HCT116 (cell line): ENCODE results near the gene SLC16A5. TPM values are rescaled to one million over a fixed set of nuclear protein-coding genes. Genes with fewer than 3 reads are reported as not detected.
A peak's percentile ranks its signal among the peaks of the same experiment; 100 is the strongest.

Source experiments
- ATAC-seq: fragments of 200-7000 bp; cut with Tn5 transposase; 2 replicates; pipeline ENCODE4 v1.9.1; 2020; ENCODE audit warnings: mild to moderate bottlenecking, moderate library complexity
- BruUV-seq: library from RNA; stranded (reverse); fragments of 400-500 nt; replicated peaks from 2 replicates; lab custom pipeline; 2021; lab: Mats Ljungman, UMichigan
- CTCF ChIA-PET: fragments of 300-600 bp; sonication (Branson Sonifier 250); formaldehyde crosslinking; loops from one replicate; lab custom pipeline; 2021; ENCODE audit warnings: antibody characterized with exemption; lab: Charles Lee
- POLR2A ChIA-PET: fragments of 300-600, 350-600 bp; sonication (Branson Sonifier 250); formaldehyde crosslinking; loops from one replicate; lab custom pipeline; 2021; ENCODE audit warnings: antibody characterized with exemption; lab: Charles Lee
- RAD21 ChIA-PET, 2 experiments: fragments of 300-600 bp; sonication (Branson Sonifier 250); formaldehyde crosslinking; loops; one replicate each; lab custom pipeline; 2023; ENCODE audit warnings: low total read pairs in 2 of 2; ENCODE audit not compliant: uncharacterized antibody in 2 of 2, unreplicated experiment in 2 of 2, low non-redundant PET in 1 of 2; lab: Charles Lee
- DNase-seq: peaks from one replicate; pipeline ENCODE4 v3.0.0-alpha.2; 2010; ENCODE audit warnings: low read depth, low spot score
- H2AFZ ChIP-seq: fragments of 200-600 bp; shearing (Covaris generic), sonication (generic); 2 replicates; pipeline ENCODE4 v1.6.1; 2017; ENCODE audit warnings: low read depth, mixed run types, mixed read lengths, antibody characterized with exemption, low read length; ENCODE audit not compliant: poor library complexity, severe bottlenecking
- H3K27ac ChIP-seq: 2 replicates; pipeline ENCODE4 v1.5.1; 2012; ENCODE audit warnings: low read depth, low read length
- H3K27me3 ChIP-seq: fragments of 200-600 bp; sonication (generic); 2 replicates; pipeline ENCODE4 v1.6.1; 2016; ENCODE audit warnings: mixed run types, low read length, mixed read lengths; ENCODE audit not compliant: insufficient read depth
- H3K36me3 ChIP-seq, 2 experiments: fragments of 200-500 bp in 1 of 2; fragments of 200-600 bp in 1 of 2; sonication (Bioruptor generic) in 1 of 2; sonication (generic) in 1 of 2; 2 replicates each; pipeline versions ENCODE4 v1.5.1 to v1.6.1; 2014 to 2016; ENCODE audit warnings: low read length in 2 of 2, inconsistent platforms in 1 of 2, mixed read lengths in 1 of 2, mixed run types in 1 of 2; ENCODE audit not compliant: insufficient read depth in 2 of 2, control insufficient read depth in 1 of 2
- H3K4me1 ChIP-seq, 2 experiments: fragments of 200-600 bp in 1 of 2; sonication (generic) in 1 of 2; 2 replicates each; pipeline versions ENCODE4 v1.5.1 to v1.6.1; 2012 to 2017; ENCODE audit warnings: low read length in 2 of 2, inconsistent platforms in 1 of 2, mild to moderate bottlenecking in 1 of 2, mixed read lengths in 1 of 2, mixed run types in 1 of 2, moderate library complexity in 1 of 2; ENCODE audit not compliant: insufficient read depth in 2 of 2, control insufficient read depth in 1 of 2
- H3K4me2 ChIP-seq: fragments of 200-600 bp; sonication (generic); 2 replicates; pipeline ENCODE4 v1.6.1; 2017; ENCODE audit warnings: mixed run types, low read length, mixed read lengths
- H3K4me3 ChIP-seq, 2 experiments: fragments of 200-600 bp in 1 of 2; sonication (generic) in 1 of 2; replicated peaks in 1 of 2; 2 replicates each; pipeline ENCODE4 v1.5.1; 2011 to 2016; ENCODE audit warnings: low read length in 2 of 2, control low read depth in 1 of 2, low read depth in 1 of 2, mild to moderate bottlenecking in 1 of 2, mixed read lengths in 1 of 2, mixed run types in 1 of 2
- H3K79me2 ChIP-seq: fragments of 200-600 bp; sonication (generic); 2 replicates; pipeline ENCODE4 v1.6.1; 2017; ENCODE audit warnings: mild to moderate bottlenecking, mixed run types, low read length, moderate library complexity, mixed read lengths; ENCODE audit not compliant: insufficient read depth
- H3K9ac ChIP-seq: fragments of 200-600 bp; sonication (generic); 2 replicates; pipeline ENCODE4 v1.6.1; 2016; ENCODE audit warnings: low read length, mixed read lengths
- H3K9me2 ChIP-seq: fragments of 200-600 bp; sonication (generic), shearing (Covaris generic); 2 replicates; pipeline ENCODE4 v1.6.1; 2017; ENCODE audit warnings: mixed run types, mild to moderate bottlenecking, moderate library complexity; ENCODE audit not compliant: insufficient read depth
- H3K9me3 ChIP-seq, 2 experiments: fragments of 200-500 bp in 1 of 2; fragments of 200-600 bp in 1 of 2; sonication (Bioruptor generic) in 1 of 2; sonication (generic) in 1 of 2; 2 replicates each; pipeline ENCODE4 v1.6.1; 2014 to 2017; ENCODE audit warnings: low read length in 2 of 2, mixed read lengths in 2 of 2, inconsistent platforms in 1 of 2, low read depth in 1 of 2, mild to moderate bottlenecking in 1 of 2, mixed run types in 1 of 2, moderate library complexity in 1 of 2; ENCODE audit not compliant: control insufficient read depth in 1 of 2, insufficient read depth in 1 of 2
- H4K20me1 ChIP-seq: fragments of 200-600 bp; sonication (generic), shearing (Covaris generic); 2 replicates; pipeline ENCODE4 v1.6.1; 2017; ENCODE audit warnings: mixed run types, mild to moderate bottlenecking, moderate library complexity; ENCODE audit not compliant: insufficient read depth
- ATF3 ChIP-seq: IDR thresholded peaks from 2 replicates; pipeline ENCODE4 v1.6.1; 2012
- CBX3 ChIP-seq: IDR thresholded peaks from 2 replicates; pipeline ENCODE4 v1.6.1; 2012; ENCODE audit warnings: low read depth
- EGR1 ChIP-seq: IDR thresholded peaks from 2 replicates; pipeline ENCODE4 v1.6.1; 2012; ENCODE audit warnings: low read depth
- EZH2 ChIP-seq: fragments of 200-600 bp; sonication (generic); IDR thresholded peaks from 2 replicates; pipeline ENCODE4 v1.6.1; 2017; ENCODE audit warnings: antibody characterized with exemption, mixed run types
- FOSL1 ChIP-seq: IDR thresholded peaks from 2 replicates; pipeline ENCODE4 v1.6.1; 2012; ENCODE audit warnings: low read depth
- JUND ChIP-seq: IDR thresholded peaks from 2 replicates; pipeline ENCODE4 v1.6.1; 2012
- POLR2A ChIP-seq: IDR thresholded peaks from 2 replicates; pipeline ENCODE4 v1.7.0; 2011; ENCODE audit warnings: borderline replicate concordance; ENCODE audit not compliant: insufficient read depth, insufficient read length; ENCODE audit errors: extremely low read depth
- POLR2AphosphoS5 ChIP-seq: IDR thresholded peaks from 2 replicates; pipeline ENCODE4 v1.6.1; 2011; ENCODE audit warnings: mild to moderate bottlenecking, low read depth, low read length, moderate library complexity
- REST ChIP-seq: IDR thresholded peaks from 2 replicates; pipeline ENCODE4 v1.6.1; 2012; ENCODE audit warnings: low read depth
- SIN3A ChIP-seq: IDR thresholded peaks from 2 replicates; pipeline ENCODE4 v1.6.1; 2012; ENCODE audit warnings: low read depth
- SP1 ChIP-seq: IDR thresholded peaks from 2 replicates; pipeline ENCODE4 v1.6.1; 2012; ENCODE audit warnings: low read depth
- SRF ChIP-seq: IDR thresholded peaks from 2 replicates; pipeline ENCODE4 v1.6.1; 2012; ENCODE audit warnings: low read depth
- TCF7L2 ChIP-seq: IDR thresholded peaks from 2 replicates; pipeline ENCODE4 v1.7.0; 2011; ENCODE audit warnings: borderline replicate concordance, inconsistent platforms; ENCODE audit not compliant: insufficient read depth, insufficient read length; ENCODE audit errors: extremely low read depth
- YY1 ChIP-seq: IDR thresholded peaks from 2 replicates; pipeline ENCODE4 v1.6.1; 2011; ENCODE audit warnings: low read length, low read depth, moderate library complexity, mild to moderate bottlenecking; ENCODE audit not compliant: insufficient replicate concordance; ENCODE audit errors: extremely low read depth
- ZFX ChIP-seq: fragments of 450-650 bp; IDR thresholded peaks from 2 replicates; pipeline ENCODE4 v1.6.1; 2017
- intact Hi-C: fragments of 100-400 bp; cut with micrococcal nuclease; formaldehyde crosslinking; loops from 2 replicates; pipeline ENCODE4 v1.10.0; 2022
- total RNA-seq: library from RNA; stranded (reverse); gene quantifications from one replicate; pipeline ENCODE4 v1.2.1, GENCODE V29; 2021; ENCODE audit not compliant: unreplicated experiment
- TF ChIP-seq, protein P1 (sequence below): IDR thresholded peaks from 2 replicates; pipeline ENCODE4 v1.6.1; 2012

Gene SLC16A5
- total RNA-seq, 1 experiment from 2014 or later, result 79.3 TPM

DNA sequence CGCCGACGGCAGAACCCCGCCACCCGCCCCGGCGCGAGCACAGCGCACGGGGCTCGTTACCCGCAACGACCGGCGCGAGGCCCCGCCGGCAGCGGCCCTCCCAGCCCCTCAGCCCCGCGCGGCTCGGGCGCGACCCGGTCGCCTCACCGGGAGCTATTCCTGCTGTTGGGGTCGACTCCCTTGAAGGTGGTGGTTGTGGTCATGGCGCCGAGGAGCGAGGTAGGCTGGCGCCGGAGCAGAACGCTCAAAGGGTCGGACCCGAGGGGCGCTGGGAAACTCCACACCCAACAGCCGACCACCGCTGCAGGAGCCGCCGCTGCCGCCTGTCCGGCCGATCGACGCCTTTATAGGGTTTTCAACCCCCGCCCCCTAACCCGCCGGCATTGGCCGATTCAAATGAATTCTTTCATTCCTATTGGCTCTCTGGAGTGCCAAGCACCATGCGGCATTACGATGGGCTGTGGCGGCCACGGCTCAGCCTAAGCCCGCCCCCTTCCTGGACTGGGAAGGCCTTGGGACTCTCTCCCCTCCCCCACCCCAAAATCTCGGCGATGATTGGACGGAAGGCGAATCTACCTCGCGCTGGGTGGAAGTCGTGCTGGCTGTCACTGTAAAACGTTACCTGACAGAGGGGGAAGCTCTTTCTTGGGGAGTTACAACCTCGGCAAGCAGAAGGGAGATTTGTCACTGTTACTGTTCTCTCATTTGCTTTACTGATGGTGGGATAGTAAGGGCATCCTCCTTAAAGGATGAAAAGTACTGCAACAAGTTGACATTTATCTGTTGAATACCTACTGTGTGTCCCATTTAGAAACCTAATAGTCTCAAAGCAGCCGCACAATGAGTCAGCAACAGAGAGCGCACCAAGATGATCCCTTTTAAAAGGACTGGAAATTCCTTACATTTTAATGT, 66.7 kb downstream of the SLC16A5 start, which contains the start of gene JPT1:
Gene JPT1, minus strand, starts transcription at position 318 of the 912 bp plus-strand sequence. Its CDS starts 115 bp downstream, at position 203.
- Histone ChIP-seq H3K9me3 (no peaks in the 10 kb centered on the region), H3K36me3 (peaks cover 5 to 9% of the 10 kb centered on the region in 2 experiments; a peak in 2 of 4 replicates), H4K20me1 (peaks cover 20% of the 10 kb centered on the region; the same call in 1 of the 2 replicates), H3K27me3 (no peaks in the 10 kb centered on the region), H3K4me1 (peaks cover 61 to 64% of the 10 kb centered on the region in 2 experiments), H2AFZ (no peak within 1 kb of the TSS), H3K4me2 (peak within 1 kb of the TSS; percentile 90), H3K4me3 (peak within 1 kb of the TSS; percentile 88 to 96), H3K27ac (peak within 1 kb of the TSS; percentile 94), H3K79me2 (peaks cover 49% of the 10 kb centered on the region), H3K9ac (peak within 1 kb of the TSS; percentile 92), H3K9me2 (no peaks in the 10 kb centered on the region)
- intact Hi-C loops, result no loop called here
- ChIA-PET RAD21 (no interaction called here), CTCF (interaction anchor here (0.5 to 2.6 kb wide), 4 partner anchors 18 to 86 kb away, joined by 4 to 10 read pairs (median 6); no protein-coding TSS in a partner anchor), POLR2A (interaction anchor here (0.6 to 3.0 kb wide), 25 partner anchors 9 to 1882 kb away, joined by 3 to 23 read pairs (median 5); partner anchors contain the start of genes FDXR, NT5C, NUP85 and TMEM94)
- no TSS peak for BruUV-seq
- no peak for TF ChIP-seq EZH2
- TF ChIP-seq FOSL1, result 0 out of 2 replicates have a peak, but pooled peaks have one; percentile 53
- TF ChIP-seq CBX3, result no peak
- peak; percentile 53 for TF ChIP-seq YY1
- TF ChIP-seq TCF7L2, result no peak
- TF ChIP-seq REST, result no peak
- peak; percentile 90; the same call in 1 of the 2 replicates for TF ChIP-seq ZFX
- peak; percentile 64 for TF ChIP-seq EGR1
- TF ChIP-seq JUND, result no peak; the same call in 1 of the 2 replicates
- peak; percentile 100 for TF ChIP-seq POLR2AphosphoS5
- peak; percentile 99 for TF ChIP-seq SIN3A
- TF ChIP-seq ATF3, result no peak
- TF ChIP-seq, protein P1, sequence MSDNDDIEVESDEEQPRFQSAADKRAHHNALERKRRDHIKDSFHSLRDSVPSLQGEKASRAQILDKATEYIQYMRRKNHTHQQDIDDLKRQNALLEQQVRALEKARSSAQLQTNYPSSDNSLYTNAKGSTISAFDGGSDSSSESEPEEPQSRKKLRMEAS, result peak; percentile 95
- no peak for TF ChIP-seq SRF
- TF ChIP-seq SP1, result peak; percentile 99
- peak; percentile 100 for TF ChIP-seq POLR2A
- peak; percentile 94 for ATAC-seq
- DNase-seq, result peak; percentile 100
